HepG2 (cell line): Measurements from ENCODE around the gene S100A4. TPM values are rescaled to one million over a fixed set of nuclear protein-coding genes. Genes with fewer than 3 reads are reported as not detected.

ENCODE experiments used
- ATAC-seq: fragments of 200-7000 bp; cut with Tn5 transposase; 3 replicates; pipeline ENCODE4 v1.9.1; 2020; ENCODE audit warnings: mild to moderate bottlenecking, moderate library complexity
- BruUV-seq: library from RNA; stranded (reverse); fragments of 400-500 nt; replicated peaks from 2 replicates; lab custom pipeline; 2021; lab: Mats Ljungman, UMichigan
- CTCF ChIA-PET: fragments of 300-600 bp; formaldehyde crosslinking; extraction: SDS; loops from one replicate; lab custom pipeline; 2021; ENCODE audit warnings: low total read pairs, inconsistent platforms, low intra/inter-chr PET ratio; lab: Yijun Ruan, JAX
- POLR2A ChIA-PET: fragments of 350-600 bp; sonication (Branson Sonifier 250); formaldehyde crosslinking; loops from one replicate; lab custom pipeline; 2020; ENCODE audit warnings: antibody characterized with exemption, inconsistent platforms; lab: Yijun Ruan, JAX
- DNase-seq: peaks from one replicate; pipeline ENCODE4 v3.0.0-alpha.2; 2015; ENCODE audit warnings: low spot score
- FAIRE-seq: peaks from 3 replicates; lab custom pipeline; 2011; peaks lifted over from hg19 to GRCh38; lab: Jason Lieb, UNC
- H2AFZ ChIP-seq: one replicate; pipeline ENCODE4 v1.6.1; 2011; ENCODE audit warnings: low read length, inconsistent platforms
- H3K27ac ChIP-seq: fragments of 300-600 bp; 3 replicates; pipeline ENCODE4 v1.8.0; 2011; ENCODE audit warnings: mixed run types, mild to moderate bottlenecking, mixed read lengths, low read length, inconsistent platforms; ENCODE audit not compliant: insufficient read depth; ENCODE audit errors: extremely low read length
- H3K27me3 ChIP-seq, 2 experiments: fragments of 200-600 bp in 1 of 2; 2 replicates in 1 of 2; 3 replicates in 1 of 2; pipeline versions ENCODE4 v1.6.0 to v1.8.0; 2011; ENCODE audit warnings: low read length in 2 of 2, mild to moderate bottlenecking in 2 of 2, moderate library complexity in 2 of 2, inconsistent platforms in 1 of 2; ENCODE audit not compliant: insufficient read depth in 2 of 2, control insufficient read depth in 1 of 2
- H3K36me3 ChIP-seq, 2 experiments: fragments of 200-600 bp in 1 of 2; replicated peaks in 1 of 2; 2 replicates in 1 of 2; 3 replicates in 1 of 2; pipeline versions ENCODE4 v1.5.1 to v1.8.0; 2011; ENCODE audit warnings: low read length in 2 of 2, inconsistent platforms in 1 of 2; ENCODE audit not compliant: insufficient read depth in 2 of 2, control insufficient read depth in 1 of 2
- H3K4me1 ChIP-seq: 2 replicates; pipeline ENCODE4 v1.5.1; 2012; ENCODE audit warnings: low read length, inconsistent platforms; ENCODE audit not compliant: insufficient read depth
- H3K4me2 ChIP-seq: 2 replicates; pipeline ENCODE4 v1.6.0; 2011; ENCODE audit warnings: low read depth, low read length, inconsistent platforms
- H3K4me3 ChIP-seq, 3 experiments: fragments of 200-600 bp in 1 of 3; sonication (generic), shearing (Covaris generic) in 1 of 3; replicated peaks in 1 of 3; 2 replicates each; pipeline ENCODE4 v1.5.1; 2011 to 2016; ENCODE audit warnings: low read length in 3 of 3, inconsistent platforms in 2 of 3, low read depth in 2 of 3, mild to moderate bottlenecking in 2 of 3, control low read depth in 1 of 3, mixed read lengths in 1 of 3; ENCODE audit not compliant: insufficient read depth in 1 of 3
- H3K79me2 ChIP-seq: one replicate; pipeline ENCODE4 v1.6.1; 2011; ENCODE audit warnings: low read length, inconsistent platforms; ENCODE audit not compliant: insufficient read depth
- H3K9ac ChIP-seq: 2 replicates; pipeline ENCODE4 v1.6.0; 2011; ENCODE audit warnings: mild to moderate bottlenecking, low read depth, low read length, inconsistent platforms; ENCODE audit not compliant: insufficient read depth
- H3K9me3 ChIP-seq: 2 replicates; pipeline ENCODE4 v1.5.1; 2012; ENCODE audit warnings: mild to moderate bottlenecking, low read length
- H4K20me1 ChIP-seq: 2 replicates; pipeline ENCODE4 v1.6.0; 2011; ENCODE audit warnings: inconsistent platforms, mild to moderate bottlenecking, low read length, moderate library complexity; ENCODE audit not compliant: insufficient read depth
- CBX5 ChIP-seq: sonication (generic); formaldehyde crosslinking; IDR thresholded peaks from 2 replicates; pipeline ENCODE4 v1.4.0; 2020; ENCODE audit warnings: missing genetic modification reagents, borderline replicate concordance
- CENPX ChIP-seq: sonication (generic); formaldehyde crosslinking; IDR thresholded peaks from 2 replicates; pipeline ENCODE4 v1.9.0; 2021; ENCODE audit warnings: mild to moderate bottlenecking, missing genetic modification reagents, moderate library complexity
- CREB1 ChIP-seq, 2 experiments: fragments of 450-650 bp in 1 of 2; IDR thresholded peaks; 2 replicates each; pipeline ENCODE4 v1.6.1; 2016 to 2017; ENCODE audit warnings: control low read depth in 1 of 2, mild to moderate bottlenecking in 1 of 2, missing compliant biosample characterization in 1 of 2, missing genetic modification characterization in 1 of 2
- E2F2 ChIP-seq: sonication (generic); formaldehyde crosslinking; IDR thresholded peaks from 2 replicates; pipeline ENCODE4 v1.4.0; 2020; ENCODE audit warnings: missing genetic modification reagents, borderline replicate concordance
- FOSL2 ChIP-seq: sonication (generic); formaldehyde crosslinking; IDR thresholded peaks from 2 replicates; pipeline ENCODE4 v1.4.0; 2020; ENCODE audit warnings: missing genetic modification reagents
- HIC2 ChIP-seq: sonication (generic); formaldehyde crosslinking; IDR thresholded peaks from 2 replicates; pipeline ENCODE4 v1.9.0; 2022; ENCODE audit warnings: low read depth, missing genetic modification reagents
- KDM2A ChIP-seq: sonication (generic); formaldehyde crosslinking; IDR thresholded peaks from 2 replicates; pipeline ENCODE4 v1.4.0; 2020; ENCODE audit warnings: low read depth, missing genetic modification reagents, borderline replicate concordance
- NONO ChIP-seq, 2 experiments: fragments of 450-650 bp in 1 of 2; sonication (generic) in 1 of 2; formaldehyde crosslinking in 1 of 2; IDR thresholded peaks in 1 of 2; conservative IDR thresholded peaks in 1 of 2; 2 replicates each; pipeline versions ENCODE4 v1.6.1 to v1.8.0; 2017 to 2022; ENCODE audit warnings: mild to moderate bottlenecking in 1 of 2, missing genetic modification reagents in 1 of 2, moderate library complexity in 1 of 2
- PRPF4 ChIP-seq: fragments of 200-400 bp; formaldehyde crosslinking; IDR thresholded peaks from 2 replicates; pipeline ENCODE4 v1.6.1; 2016; ENCODE audit warnings: low read length, low read depth; ENCODE audit not compliant: poor library complexity, severe bottlenecking
- RFXAP ChIP-seq: sonication (generic); formaldehyde crosslinking; IDR thresholded peaks from 2 replicates; pipeline ENCODE4 v1.4.0; 2020; ENCODE audit warnings: missing genetic modification reagents, borderline replicate concordance
- ZNF224 ChIP-seq: sonication (generic); formaldehyde crosslinking; IDR thresholded peaks from 2 replicates; pipeline ENCODE4 v1.5.0; 2020; ENCODE audit warnings: mild to moderate bottlenecking, missing genetic modification reagents
- ZNF878 ChIP-seq: sonication (generic); formaldehyde crosslinking; IDR thresholded peaks from 2 replicates; pipeline ENCODE4 v1.8.1; 2023; ENCODE audit warnings: mild to moderate bottlenecking, missing genetic modification reagents, moderate library complexity
- WGBS: methylation state at CpG from one replicate; pipeline ENCODE4 v1.1.6; 2017; ENCODE audit warnings: low lambda C conversion rate; 5-methylcytosine and 5-hydroxymethylcytosine counted together
- in situ Hi-C: cut with HindIII; loops from 2 replicates; pipeline ENCODE4 v1.10.0; 2017; ENCODE audit warnings: low pct_unique_long_range_greater_than_20kb; ENCODE audit not compliant: extremely low pct_ligation_motif_present
- intact Hi-C: fragments of 100-400 bp; cut with micrococcal nuclease; formaldehyde crosslinking; loops from one replicate; pipeline ENCODE4 v1.10.0; 2022; ENCODE audit not compliant: unreplicated experiment
- polyA plus RNA-seq, 8 experiments: library from polyadenylated mRNA; depleted of rRNA in 3 of 8; stranded (reverse) in 7 of 8; unstranded in 1 of 8; fragments of >200 nt; fragmentation: Illumina TruSeq in 4 of 8; extraction: Trizol in 4 of 8; gene quantifications; 2 replicates each; pipeline versions ENCODE4 v1.2.1 to v1.2.3, GENCODE V29; 2011 to 2016; ENCODE audit warnings: low read depth in 4 of 8, missing spikeins in 1 of 8, mixed read lengths in 1 of 8; ENCODE audit not compliant: insufficient read depth in 1 of 8
- total RNA-seq, 5 experiments: library from RNA; depleted of rRNA; stranded (reverse); fragments of >200 nt; fragmentation: Illumina TruSeq; extraction: Trizol; gene quantifications; 2 replicates each; pipeline ENCODE4 v1.2.3, GENCODE V29; 2016; ENCODE audit warnings: low read depth in 1 of 5
- TF ChIP-seq, protein P1 (sequence below): sonication (generic); formaldehyde crosslinking; IDR thresholded peaks from 2 replicates; pipeline ENCODE4 v1.4.0; 2020; ENCODE audit warnings: missing genetic modification reagents

The S100A4 gene
- total and polyA plus RNA-seq, 2 of the 13 experiments (the other 11 are each of a cell fraction or from before 2014, with no cell fraction given): 12.9 to 20.2 TPM

DNA sequence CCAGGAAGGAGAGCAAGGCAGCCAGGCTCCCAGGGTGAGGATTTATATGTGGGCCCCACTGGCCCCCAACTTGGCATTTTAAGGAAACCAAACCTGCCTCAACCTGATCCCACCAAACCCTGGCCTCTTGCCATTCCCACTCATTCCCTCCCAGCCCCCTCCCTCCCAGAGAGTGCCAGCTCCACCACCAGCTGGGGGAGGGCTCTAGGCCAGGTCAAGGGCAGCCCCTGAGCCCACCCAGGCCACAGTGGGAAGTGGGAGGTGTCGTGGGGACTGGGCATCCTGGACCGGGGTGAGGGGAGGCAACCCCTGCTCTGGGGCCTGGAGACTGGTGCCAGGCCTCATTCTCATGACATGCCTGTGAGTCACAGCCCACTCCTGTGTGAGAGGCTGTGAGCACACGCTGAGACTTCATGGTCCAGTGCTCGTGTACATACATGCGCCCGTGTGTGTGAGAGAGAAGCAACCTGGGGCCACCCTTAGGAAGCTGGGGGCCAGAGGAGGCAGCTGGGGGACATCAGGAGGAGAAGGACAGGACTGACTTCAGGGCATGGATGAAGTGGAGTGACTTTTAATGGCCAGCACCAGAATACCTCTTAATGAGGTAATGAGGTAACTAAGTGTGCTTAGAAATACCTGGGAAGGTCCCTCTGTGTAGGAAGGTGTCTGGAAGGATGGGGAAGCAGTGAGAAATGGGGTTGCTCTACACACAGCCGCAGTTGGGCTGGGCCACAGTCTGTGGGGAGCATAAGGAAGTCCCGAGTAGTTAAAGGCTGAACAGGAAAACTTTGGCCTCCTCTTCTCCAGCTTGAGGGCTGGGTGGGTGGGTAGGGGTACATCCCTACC, 20.1 kb upstream of the S100A4 start, which contains the start of gene S100A2:
Gene S100A2 (minus strand): TSS at position 316 of the 846 bp plus-strand sequence. CDS start 1,967 bp downstream, outside the sequence.
- ChIA-PET POLR2A (interaction anchor here (0.6 to 3.1 kb wide), 18 partner anchors 8 to 162 kb away, joined by 3 to 49 read pairs (median 4); partner anchors contain the start of genes CHTOP, ILF2, INTS3 and S100A13), CTCF (interaction anchor here (1.0 to 3.5 kb wide), 2 partner anchors 33 to 55 kb away, joined by 3 to 42 read pairs; no protein-coding TSS in a partner anchor)
- H3K9ac ChIP-seq: peak within 1 kb of the TSS; percentile 48
- no peak within 1 kb of the TSS for H2AFZ ChIP-seq
- H3K27me3 ChIP-seq: no peaks in the 10 kb centered on the region
- no peak for FAIRE-seq
- no peaks in the 10 kb centered on the region for H3K9me3 ChIP-seq
- no peaks in the 10 kb centered on the region for H3K36me3 ChIP-seq
- no TSS peak for BruUV-seq
- intact Hi-C loops: no loop called here
- peak within 1 kb of the TSS; percentile 66 for H3K4me2 ChIP-seq
- ATAC-seq: peak; percentile 15
- H3K4me1 ChIP-seq: peaks cover 51% of the 10 kb centered on the region
- no peaks in the 10 kb centered on the region for H3K79me2 ChIP-seq
- H3K4me3 ChIP-seq: peak within 1 kb of the TSS in 1 of 3 experiments; percentile 48; a peak in 2 of 6 replicates
- WGBS: 37% methylated on average over 7 of the region's 8 CpGs
- DNase-seq: peak; percentile 40
- no peaks in the 10 kb centered on the region for H4K20me1 ChIP-seq
- H3K27ac ChIP-seq: peak within 1 kb of the TSS; percentile 35
- in situ Hi-C loops: loop anchor here (5.0 kb wide), 2 partner anchors 33 to 58 kb away; no protein-coding TSS in a partner anchor
- TF ChIP-seq CBX5 (CRISPR knock-in tag) (no peak), CENPX (CRISPR knock-in tag) (no peak), ZNF878 (CRISPR knock-in tag) (no peak), CREB1 (IDR thresholded peaks at IDR 0.05) (no peak), CREB1 (CRISPR knock-in tag; IDR thresholded peaks at IDR 0.05) (no peak), ZNF224 (CRISPR knock-in tag) (no peak), E2F2 (CRISPR knock-in tag) (no peak), KDM2A (CRISPR knock-in tag) (no peak), FOSL2 (peak; percentile 73), RFXAP (CRISPR knock-in tag) (no peak), NONO (IDR thresholded peaks at IDR 0.05) (no peak), NONO (CRISPR knock-in tag; conservative IDR thresholded peaks at IDR 0.05) (no peak), HIC2 (CRISPR knock-in tag) (0 out of 2 replicates have a peak, but pooled peaks have one; percentile 28), PRPF4 (no peak)
- TF ChIP-seq, protein P1, sequence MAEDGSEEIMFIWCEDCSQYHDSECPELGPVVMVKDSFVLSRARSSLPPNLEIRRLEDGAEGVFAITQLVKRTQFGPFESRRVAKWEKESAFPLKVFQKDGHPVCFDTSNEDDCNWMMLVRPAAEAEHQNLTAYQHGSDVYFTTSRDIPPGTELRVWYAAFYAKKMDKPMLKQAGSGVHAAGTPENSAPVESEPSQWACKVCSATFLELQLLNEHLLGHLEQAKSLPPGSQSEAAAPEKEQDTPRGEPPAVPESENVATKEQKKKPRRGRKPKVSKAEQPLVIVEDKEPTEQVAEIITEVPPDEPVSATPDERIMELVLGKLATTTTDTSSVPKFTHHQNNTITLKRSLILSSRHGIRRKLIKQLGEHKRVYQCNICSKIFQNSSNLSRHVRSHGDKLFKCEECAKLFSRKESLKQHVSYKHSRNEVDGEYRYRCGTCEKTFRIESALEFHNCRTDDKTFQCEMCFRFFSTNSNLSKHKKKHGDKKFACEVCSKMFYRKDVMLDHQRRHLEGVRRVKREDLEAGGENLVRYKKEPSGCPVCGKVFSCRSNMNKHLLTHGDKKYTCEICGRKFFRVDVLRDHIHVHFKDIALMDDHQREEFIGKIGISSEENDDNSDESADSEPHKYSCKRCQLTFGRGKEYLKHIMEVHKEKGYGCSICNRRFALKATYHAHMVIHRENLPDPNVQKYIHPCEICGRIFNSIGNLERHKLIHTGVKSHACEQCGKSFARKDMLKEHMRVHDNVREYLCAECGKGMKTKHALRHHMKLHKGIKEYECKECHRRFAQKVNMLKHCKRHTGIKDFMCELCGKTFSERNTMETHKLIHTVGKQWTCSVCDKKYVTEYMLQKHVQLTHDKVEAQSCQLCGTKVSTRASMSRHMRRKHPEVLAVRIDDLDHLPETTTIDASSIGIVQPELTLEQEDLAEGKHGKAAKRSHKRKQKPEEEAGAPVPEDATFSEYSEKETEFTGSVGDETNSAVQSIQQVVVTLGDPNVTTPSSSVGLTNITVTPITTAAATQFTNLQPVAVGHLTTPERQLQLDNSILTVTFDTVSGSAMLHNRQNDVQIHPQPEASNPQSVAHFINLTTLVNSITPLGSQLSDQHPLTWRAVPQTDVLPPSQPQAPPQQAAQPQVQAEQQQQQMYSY (CRISPR knock-in tag): no peak
